ENCODE data around the gene KRTAP4-5. TPM values are rescaled to one million over a fixed set of nuclear protein-coding genes. Genes with fewer than 3 reads are reported as not detected.
A peak's percentile ranks its signal among the peaks of the same experiment; 100 is the strongest.
"Not testable (repeated sequence)": the region's sequence is repeated elsewhere in the genome, so short reads cannot be mapped to it uniquely, and the experiment has no call there.

KRTAP4-5 gene
- total and polyA plus RNA-seq, 2 of the 13 experiments (the other 11 are each of a cell fraction or from before 2014, with no cell fraction given), result not detected

- TF ChIP-seq, protein P1, sequence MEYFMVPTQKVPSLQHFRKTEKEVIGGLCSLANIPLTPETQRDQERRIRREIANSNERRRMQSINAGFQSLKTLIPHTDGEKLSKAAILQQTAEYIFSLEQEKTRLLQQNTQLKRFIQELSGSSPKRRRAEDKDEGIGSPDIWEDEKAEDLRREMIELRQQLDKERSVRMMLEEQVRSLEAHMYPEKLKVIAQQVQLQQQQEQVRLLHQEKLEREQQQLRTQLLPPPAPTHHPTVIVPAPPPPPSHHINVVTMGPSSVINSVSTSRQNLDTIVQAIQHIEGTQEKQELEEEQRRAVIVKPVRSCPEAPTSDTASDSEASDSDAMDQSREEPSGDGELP (IDR thresholded peaks at IDR 0.05; ENCODE audit: borderline replicate concordance, low read depth), result no peak
- no peak for TF ChIP-seq ZNF383 (CRISPR knock-in tag; IDR thresholded peaks at IDR 0.05; ENCODE audit: borderline replicate concordance)
- TF ChIP-seq, protein P2, sequence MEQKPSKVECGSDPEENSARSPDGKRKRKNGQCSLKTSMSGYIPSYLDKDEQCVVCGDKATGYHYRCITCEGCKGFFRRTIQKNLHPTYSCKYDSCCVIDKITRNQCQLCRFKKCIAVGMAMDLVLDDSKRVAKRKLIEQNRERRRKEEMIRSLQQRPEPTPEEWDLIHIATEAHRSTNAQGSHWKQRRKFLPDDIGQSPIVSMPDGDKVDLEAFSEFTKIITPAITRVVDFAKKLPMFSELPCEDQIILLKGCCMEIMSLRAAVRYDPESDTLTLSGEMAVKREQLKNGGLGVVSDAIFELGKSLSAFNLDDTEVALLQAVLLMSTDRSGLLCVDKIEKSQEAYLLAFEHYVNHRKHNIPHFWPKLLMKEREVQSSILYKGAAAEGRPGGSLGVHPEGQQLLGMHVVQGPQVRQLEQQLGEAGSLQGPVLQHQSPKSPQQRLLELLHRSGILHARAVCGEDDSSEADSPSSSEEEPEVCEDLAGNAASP (CRISPR knock-in tag; IDR thresholded peaks at IDR 0.05; ENCODE audit: borderline replicate concordance), result no peak
Observed at GRCh38 chr17:41163828-41164227, 14.2 kb upstream of the KRTAP4-5 start (continued).

- ATAC-seq, result no peak
- Histone ChIP-seq H3K4me3 (replicated peaks in 1 of 3; ENCODE audit: insufficient read depth in 1 of 3, low read depth in 2 of 3, low read length in 3 of 3) (no peak within 1 kb of the TSS), H3K27ac (ENCODE audit: extremely low read length, insufficient read depth, low read length) (no peak within 1 kb of the TSS), H3K9ac (ENCODE audit: insufficient read depth, low read depth, low read length) (no peak within 1 kb of the TSS), H2AFZ (ENCODE audit: low read length) (no peak within 1 kb of the TSS), H3K36me3 (replicated peaks in 1 of 2; ENCODE audit: control insufficient read depth in 1 of 2, insufficient read depth in 2 of 2, low read length in 2 of 2) (no peaks in the 10 kb centered on the region), H3K4me2 (ENCODE audit: low read depth, low read length) (no peak within 1 kb of the TSS), H3K9me3 (ENCODE audit: low read length) (no peaks in the 10 kb centered on the region), H3K79me2 (ENCODE audit: insufficient read depth, low read length) (no peaks in the 10 kb centered on the region), H3K4me1 (ENCODE audit: insufficient read depth, low read length) (no peaks in the 10 kb centered on the region), H3K27me3 (ENCODE audit: control insufficient read depth in 1 of 2, insufficient read depth in 2 of 2, low read length in 2 of 2) (peaks cover 2 to 3% of the 10 kb centered on the region in 2 experiments; a peak in 1 of 5 replicates), H4K20me1 (ENCODE audit: insufficient read depth, low read length) (no peaks in the 10 kb centered on the region)
- DNase-seq (ENCODE audit: low spot score), result no peak
- in situ Hi-C loops (cut with HindIII; ENCODE audit: extremely low pct_ligation_motif_present, low pct_unique_long_range_greater_than_20kb) (no loop called here), intact Hi-C loops (cut with micrococcal nuclease; ENCODE audit: unreplicated experiment) (no loop called here)
- no peak for FAIRE-seq
- BruUV-seq (replicated peaks), result no TSS peak
- 0% methylated on average over 1 of the region's 1 CpG for WGBS (ENCODE audit: low lambda C conversion rate)
- peak in 1 of 2 experiments; percentile 21; a peak in 1 of 4 replicates for TF ChIP-seq MAFK (conservative IDR thresholded peaks at IDR 0.05 in 1 of 2, IDR thresholded peaks at IDR 0.05 in 1 of 2; ENCODE audit: low read length in 2 of 2)
- TF ChIP-seq CHD4 (IDR thresholded peaks at IDR 0.05; ENCODE audit: borderline replicate concordance, low read length), result no peak
- no peak for TF ChIP-seq MYNN (CRISPR knock-in tag; IDR thresholded peaks at IDR 0.05; ENCODE audit: low read depth)
- no peak for TF ChIP-seq ZNF24 (IDR thresholded peaks at IDR 0.05)
- no peak for TF ChIP-seq THYN1 (CRISPR knock-in tag; IDR thresholded peaks at IDR 0.05; ENCODE audit: borderline replicate concordance, low read depth)
- TF ChIP-seq MAFF (IDR thresholded peaks at IDR 0.05; ENCODE audit: low read depth, low read length), result peak; percentile 26; the same call in 1 of the 2 replicates
- CTCF ChIA-PET (ENCODE audit: low intra/inter-chr PET ratio, low total read pairs), result no interaction called here
- POLR2A ChIA-PET, result no interaction called here
Observed at GRCh38 chr17:41160648-41161047, 11.0 kb upstream of the KRTAP4-5 start, which contains the start of gene KRTAP4-4. KRTAP4-4 (minus strand) TSS chr17:41160748; CDS start chr17:41160691, 57 bp downstream.

- H3K27me3 ChIP-seq (ENCODE audit: control insufficient read depth in 1 of 2, insufficient read depth in 2 of 2, low read length in 2 of 2); H3K9ac ChIP-seq (ENCODE audit: insufficient read depth, low read depth, low read length); BruUV-seq (replicated peaks); FAIRE-seq; H3K4me2 ChIP-seq (ENCODE audit: low read depth, low read length); POLR2A ChIA-PET; H3K9me3 ChIP-seq (ENCODE audit: low read length); H3K27ac ChIP-seq (ENCODE audit: extremely low read length, insufficient read depth, low read length); H2AFZ ChIP-seq (ENCODE audit: low read length); intact Hi-C loops (cut with micrococcal nuclease; ENCODE audit: unreplicated experiment); H3K4me1 ChIP-seq (ENCODE audit: insufficient read depth, low read length); DNase-seq (ENCODE audit: low spot score); H3K4me3 ChIP-seq (replicated peaks in 1 of 3; ENCODE audit: insufficient read depth in 1 of 3, low read depth in 2 of 3, low read length in 3 of 3); H3K79me2 ChIP-seq (ENCODE audit: insufficient read depth, low read length); CTCF ChIA-PET (ENCODE audit: low intra/inter-chr PET ratio, low total read pairs); H4K20me1 ChIP-seq (ENCODE audit: insufficient read depth, low read length); in situ Hi-C loops (cut with HindIII; ENCODE audit: extremely low pct_ligation_motif_present, low pct_unique_long_range_greater_than_20kb); H3K36me3 ChIP-seq (replicated peaks in 1 of 2; ENCODE audit: control insufficient read depth in 1 of 2, insufficient read depth in 2 of 2, low read length in 2 of 2); ATAC-seq: not testable (repeated sequence)
- WGBS (ENCODE audit: low lambda C conversion rate), result 0% methylated on average over 1 of the region's 3 CpGs
Observed at GRCh38 chr17:41160190-41160589, 10.6 kb upstream of the KRTAP4-5 start.

Measured in HepG2 (cell line).